Progenitor cell of endocrine pancreas (in vitro differentiated cells): ENCODE measurements around the gene POU3F2. TPM values are rescaled to one million over a fixed set of nuclear protein-coding genes. Genes with fewer than 3 reads are reported as not detected.

Experiments used
- DNase-seq: peaks from one replicate; pipeline ENCODE4 v3.0.0; 2021; ENCODE audit warnings: low spot score; ENCODE audit not compliant: unreplicated experiment
- H3K27ac Mint-ChIP-seq: 2 replicates; pipeline ENCODE4 v1.8.0; 2021; ENCODE audit warnings: mild to moderate bottlenecking, moderate library complexity, mixed read lengths
- H3K27me3 Mint-ChIP-seq: 2 replicates; pipeline ENCODE4 v1.8.0; 2021; ENCODE audit warnings: mixed read lengths
- H3K36me3 Mint-ChIP-seq: 2 replicates; pipeline ENCODE4 v1.8.0; 2022; ENCODE audit warnings: mixed read lengths; ENCODE audit not compliant: insufficient read depth
- H3K4me1 Mint-ChIP-seq: 2 replicates; pipeline ENCODE4 v1.8.0; 2021; ENCODE audit warnings: low read depth, mixed read lengths
- H3K4me3 Mint-ChIP-seq: 2 replicates; pipeline ENCODE4 v1.8.0; 2021; ENCODE audit warnings: low read depth, mild to moderate bottlenecking, moderate library complexity, mixed read lengths
- H3K9me3 Mint-ChIP-seq: 2 replicates; pipeline ENCODE4 v1.8.0; 2021; ENCODE audit warnings: low read depth, mixed read lengths
- total RNA-seq: library from RNA; stranded (reverse); gene quantifications from 2 replicates; pipeline ENCODE4 v1.2.1, GENCODE V29; 2021
- TF ChIP-seq, protein P1 (sequence below): fragments of 200-600 bp; sonication (generic); IDR thresholded peaks from one replicate; pipeline ENCODE4 v1.5.0; 2021; ENCODE audit warnings: antibody characterized with exemption, mild to moderate bottlenecking; ENCODE audit not compliant: unreplicated experiment

Gene POU3F2
- total RNA-seq, 1 donor from 2014 or later: 1.4 TPM

DNA sequence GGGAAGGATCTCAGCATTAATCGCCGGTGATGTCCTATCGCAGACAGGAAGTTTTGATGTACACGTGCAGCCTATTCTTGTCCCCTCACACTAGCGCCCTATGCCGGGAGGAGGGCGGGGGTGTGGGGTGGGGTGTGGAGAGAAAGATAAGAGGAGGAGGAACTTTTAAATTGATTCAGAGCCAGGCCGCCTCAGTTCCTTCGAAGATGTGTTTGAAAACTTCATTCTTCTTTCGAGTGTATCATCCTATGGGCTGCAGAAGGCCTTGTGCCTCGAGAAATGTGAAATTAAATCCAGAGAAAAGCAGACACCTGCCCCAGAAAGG is 2.5 kb upstream of the POU3F2 start:
- TF ChIP-seq, protein P1, sequence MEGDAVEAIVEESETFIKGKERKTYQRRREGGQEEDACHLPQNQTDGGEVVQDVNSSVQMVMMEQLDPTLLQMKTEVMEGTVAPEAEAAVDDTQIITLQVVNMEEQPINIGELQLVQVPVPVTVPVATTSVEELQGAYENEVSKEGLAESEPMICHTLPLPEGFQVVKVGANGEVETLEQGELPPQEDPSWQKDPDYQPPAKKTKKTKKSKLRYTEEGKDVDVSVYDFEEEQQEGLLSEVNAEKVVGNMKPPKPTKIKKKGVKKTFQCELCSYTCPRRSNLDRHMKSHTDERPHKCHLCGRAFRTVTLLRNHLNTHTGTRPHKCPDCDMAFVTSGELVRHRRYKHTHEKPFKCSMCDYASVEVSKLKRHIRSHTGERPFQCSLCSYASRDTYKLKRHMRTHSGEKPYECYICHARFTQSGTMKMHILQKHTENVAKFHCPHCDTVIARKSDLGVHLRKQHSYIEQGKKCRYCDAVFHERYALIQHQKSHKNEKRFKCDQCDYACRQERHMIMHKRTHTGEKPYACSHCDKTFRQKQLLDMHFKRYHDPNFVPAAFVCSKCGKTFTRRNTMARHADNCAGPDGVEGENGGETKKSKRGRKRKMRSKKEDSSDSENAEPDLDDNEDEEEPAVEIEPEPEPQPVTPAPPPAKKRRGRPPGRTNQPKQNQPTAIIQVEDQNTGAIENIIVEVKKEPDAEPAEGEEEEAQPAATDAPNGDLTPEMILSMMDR: no peak
- Mint-ChIP-seq H3K36me3 (no peaks in the 10 kb centered on the region), H3K4me1 (peaks cover 37% of the 10 kb centered on the region), H3K9me3 (no peaks in the 10 kb centered on the region), H3K27me3 (peaks cover 88% of the 10 kb centered on the region), H3K4me3 (peak overlapping the region; percentile 56), H3K27ac (no peak overlapping the region)
- no peak for DNase-seq

GRCh38 chr6:98832284-98833056 is 1.9 kb upstream of the POU3F2 start:
- TF ChIP-seq, protein P1: no peak
- no peaks in the 10 kb centered on the region for H3K36me3 Mint-ChIP-seq
- DNase-seq: no peak
- H3K4me1 Mint-ChIP-seq: peaks cover 37% of the 10 kb centered on the region
- H3K9me3 Mint-ChIP-seq: no peaks in the 10 kb centered on the region
- H3K4me3 Mint-ChIP-seq: peak overlapping the region; percentile 78
- H3K27ac Mint-ChIP-seq: no peak overlapping the region
- peaks cover 85% of the 10 kb centered on the region for H3K27me3 Mint-ChIP-seq

DNA sequence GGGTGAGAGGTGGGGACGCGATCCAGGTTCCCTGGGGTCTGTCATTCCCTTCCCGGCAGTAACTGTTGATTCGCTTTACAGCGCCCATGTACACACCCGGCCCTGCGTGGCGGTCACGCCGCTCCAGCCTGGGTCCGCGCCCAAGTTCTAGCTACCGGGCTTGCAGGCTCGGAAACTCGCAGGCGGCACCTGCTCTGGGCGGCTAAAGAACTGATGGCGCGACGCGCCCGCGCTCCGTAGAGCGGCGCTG is 1.4 kb upstream of the POU3F2 start:
- Mint-ChIP-seq H3K4me1 (peaks cover 41% of the 10 kb centered on the region), H3K4me3 (peak overlapping the region; percentile 78), H3K27ac (no peak overlapping the region), H3K9me3 (no peaks in the 10 kb centered on the region), H3K27me3 (peaks cover 85% of the 10 kb centered on the region), H3K36me3 (no peaks in the 10 kb centered on the region)
- TF ChIP-seq, protein P1: peak; percentile 28
- no peak for DNase-seq

DNA sequence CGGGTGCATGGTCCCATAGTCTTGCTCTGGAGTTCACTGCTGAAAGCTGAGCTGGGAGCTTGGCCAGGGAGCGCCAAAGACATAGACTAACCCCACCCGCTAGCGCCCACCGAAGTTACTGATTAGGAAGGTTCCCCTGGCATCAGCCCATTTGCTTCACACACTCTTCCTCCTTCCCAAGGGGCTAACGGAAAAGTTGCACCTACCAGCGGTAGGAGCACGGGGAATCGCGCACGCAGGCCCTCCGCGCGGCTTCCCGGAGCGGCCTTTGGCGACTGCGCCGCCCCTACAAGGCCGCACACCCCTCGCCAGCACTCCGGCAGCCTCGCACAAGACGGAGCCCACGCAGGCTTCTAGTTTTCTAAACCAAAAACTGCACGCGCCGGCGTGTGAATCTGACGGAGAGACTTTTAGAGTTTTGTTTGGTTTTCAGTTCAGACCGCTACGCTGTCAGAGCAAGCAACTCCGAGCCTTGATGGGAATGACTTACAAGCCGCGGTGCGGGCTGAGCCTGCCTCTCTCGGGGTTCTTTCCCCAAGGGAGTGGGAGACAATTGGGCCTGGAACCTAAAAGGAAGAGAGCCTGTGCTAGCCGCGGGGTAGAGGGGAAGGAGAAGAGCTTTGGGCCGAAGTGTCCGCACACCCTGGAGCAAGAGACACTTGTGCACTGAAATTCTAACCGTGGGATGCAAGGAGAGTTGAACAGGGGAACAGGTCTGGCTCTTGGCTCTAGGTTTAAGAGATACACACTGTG is 891 bp upstream of the POU3F2 start:
- H3K4me3 Mint-ChIP-seq: peak overlapping the region; percentile 78

GRCh38 chr6:98835149-98836024 is 1.0 kb downstream of the POU3F2 start:
- Mint-ChIP-seq H3K36me3 (no peaks in the 10 kb centered on the region), H3K9me3 (no peaks in the 10 kb centered on the region), H3K27me3 (peaks cover 84% of the 10 kb centered on the region), H3K27ac (peak overlapping the region; percentile 53), H3K4me3 (peak overlapping the region; percentile 65), H3K4me1 (peaks cover 38% of the 10 kb centered on the region)
- TF ChIP-seq, protein P1: no peak
- no peak for DNase-seq

More for the DNA sequence above, 891 bp upstream of the POU3F2 start:
- Mint-ChIP-seq H3K36me3 (no peaks in the 10 kb centered on the region), H3K27ac (peak overlapping the region; percentile 17), H3K9me3 (no peaks in the 10 kb centered on the region), H3K27me3 (peaks cover 85% of the 10 kb centered on the region), H3K4me1 (peaks cover 41% of the 10 kb centered on the region)
- no peak for DNase-seq
- TF ChIP-seq, protein P1: peak; percentile 0
